Choroid plexus epithelial cell (primary cell): ENCODE data around the gene INO80D.

Experiments
- DNase-seq: peaks from one replicate; pipeline ENCODE4 v3.0.0-alpha.2; 2010; ENCODE audit warnings: low read depth
- H3K4me3 ChIP-seq: 2 replicates; pipeline ENCODE4 v1.5.1; 2011; ENCODE audit warnings: low read depth, mild to moderate bottlenecking, control low read depth, low read length, moderate library complexity
- CTCF ChIP-seq: conservative IDR thresholded peaks from 2 replicates; pipeline ENCODE4 v1.5.1; 2011; ENCODE audit warnings: low read depth, mild to moderate bottlenecking, control low read depth, inconsistent platforms, low read length, moderate library complexity

The INO80D gene

GRCh38 chr2:206069417-206069816 lies 16.6 kb downstream of the INO80D start:
- H3K4me3 ChIP-seq = no peak overlapping the region
- DNase-seq = no peak
- no peak for TF ChIP-seq CTCF

- TF ChIP-seq CTCF = no peak
- DNase-seq = no peak
- H3K4me3 ChIP-seq = no peak overlapping the region
Observed at GRCh38 chr2:206068207-206068606, 17.8 kb downstream of the INO80D start.

GRCh38 chr2:206064077-206064476 lies 21.9 kb downstream of the INO80D start:
- peak; percentile 26 for DNase-seq
- TF ChIP-seq CTCF = no peak
- H3K4me3 ChIP-seq = no peak overlapping the region

- DNase-seq = no peak
- H3K4me3 ChIP-seq = no peak overlapping the region
- TF ChIP-seq CTCF = no peak
Observed at GRCh38 chr2:206063635-206064034, 22.3 kb downstream of the INO80D start.

GRCh38 chr2:206062724-206063123 lies 23.2 kb downstream of the INO80D start:
- DNase-seq = no peak
- H3K4me3 ChIP-seq = no peak overlapping the region
- TF ChIP-seq CTCF = no peak

GRCh38 chr2:206056286-206056685 lies 29.7 kb downstream of the INO80D start:
- no peak for DNase-seq
- TF ChIP-seq CTCF = no peak
- H3K4me3 ChIP-seq = no peak overlapping the region

GRCh38 chr2:206054952-206055351 lies 31.0 kb downstream of the INO80D start:
- no peak for DNase-seq
- no peak overlapping the region for H3K4me3 ChIP-seq
- no peak for TF ChIP-seq CTCF
